ENCODE data around the gene POLR2M. TPM values are rescaled to one million over a fixed set of nuclear protein-coding genes. Genes with fewer than 3 reads are reported as not detected.
A peak's percentile ranks its signal among the peaks of the same experiment; 100 is the strongest.

Gene POLR2M
- total RNA-seq, 4 donors from 2014 or later, result 95.2 to 1,545 (median 900) TPM

GRCh38 chr15:57697588-57697987 lies 8.9 kb upstream of the POLR2M start:
- Histone ChIP-seq H3K9me3 (no peaks in the 10 kb centered on the region), H3K4me3 (no peak overlapping the region), H3K27me3 (no peaks in the 10 kb centered on the region), H3K27ac (peak overlapping the region; percentile 43 to 63), H3K4me1 (peaks cover 0 to 5% of the 10 kb centered on the region in 2 donors), H3K36me3 (no peaks in the 10 kb centered on the region)
- TF ChIP-seq POLR2A (IDR thresholded peaks at IDR 0.05) (no peak), CTCF (IDR thresholded peaks at IDR 0.05) (no peak)
- DNase-seq, result no peak
- intact Hi-C loops (cut with DNase I; ENCODE audit: low total_unique reads), result no loop called here

- Histone ChIP-seq H3K27ac (no peak overlapping the region), H3K27me3 (no peaks in the 10 kb centered on the region), H3K9me3 (no peaks in the 10 kb centered on the region), H3K36me3 (no peaks in the 10 kb centered on the region), H3K4me3 (no peak overlapping the region), H3K4me1 (no peaks in the 10 kb centered on the region)
- intact Hi-C loops (cut with DNase I; ENCODE audit: low total_unique reads), result no loop called here
- DNase-seq, result no peak
- TF ChIP-seq CTCF (IDR thresholded peaks at IDR 0.05) (no peak), POLR2A (IDR thresholded peaks at IDR 0.05) (no peak)
Measured at GRCh38 chr15:57698243-57698642, 8.3 kb upstream of the POLR2M start.

- H3K27ac ChIP-seq, result no peak overlapping the region
- no peaks in the 10 kb centered on the region for H3K9me3 ChIP-seq
- no peak overlapping the region for H3K4me3 ChIP-seq
- no peaks in the 10 kb centered on the region for H3K36me3 ChIP-seq
- no peaks in the 10 kb centered on the region for H3K27me3 ChIP-seq
- no peak for TF ChIP-seq POLR2A (IDR thresholded peaks at IDR 0.05)
- TF ChIP-seq CTCF (IDR thresholded peaks at IDR 0.05), result no peak
- DNase-seq, result no peak
- no peaks in the 10 kb centered on the region for H3K4me1 ChIP-seq
- intact Hi-C loops (cut with DNase I; ENCODE audit: low total_unique reads), result no loop called here
Measured at GRCh38 chr15:57698991-57699390, 7.5 kb upstream of the POLR2M start.

GRCh38 chr15:57703387-57703786 lies 3.1 kb upstream of the POLR2M start:
- no peaks in the 10 kb centered on the region for H3K4me1 ChIP-seq
- intact Hi-C loops (cut with DNase I; ENCODE audit: low total_unique reads), result no loop called here
- H3K36me3 ChIP-seq, result no peaks in the 10 kb centered on the region
- no peaks in the 10 kb centered on the region for H3K27me3 ChIP-seq
- no peak overlapping the region for H3K4me3 ChIP-seq
- TF ChIP-seq POLR2A (IDR thresholded peaks at IDR 0.05), result no peak
- TF ChIP-seq CTCF (IDR thresholded peaks at IDR 0.05), result no peak
- peak overlapping the region; percentile 70 to 76 for H3K27ac ChIP-seq
- no peak for DNase-seq
- H3K9me3 ChIP-seq, result no peaks in the 10 kb centered on the region

- no peaks in the 10 kb centered on the region for H3K36me3 ChIP-seq
- intact Hi-C loops (cut with DNase I; ENCODE audit: low total_unique reads), result no loop called here
- TF ChIP-seq CTCF (IDR thresholded peaks at IDR 0.05) (no peak), POLR2A (IDR thresholded peaks at IDR 0.05) (no peak)
Measured at GRCh38 chr15:57704441-57704840, 2.1 kb upstream of the POLR2M start.

More at GRCh38 chr15:57704441-57704840, 2.1 kb upstream of the POLR2M start:
- peak overlapping the region; percentile 70 to 76 for H3K27ac ChIP-seq
- H3K9me3 ChIP-seq, result no peaks in the 10 kb centered on the region
- no peak overlapping the region for H3K4me3 ChIP-seq
- no peaks in the 10 kb centered on the region for H3K27me3 ChIP-seq
- H3K4me1 ChIP-seq, result peaks cover 0 to 4% of the 10 kb centered on the region in 2 donors
- no peak for DNase-seq

Measured in uterus (tissue), 4 donors.